Measurements from ENCODE around the gene PLXDC2.

The PLXDC2 gene

GRCh38 chr10:19946245-19946644 lies 130.0 kb downstream of the PLXDC2 start:
- no peak for DNase-seq

- DNase-seq, result no peak
Measured at GRCh38 chr10:19946791-19947190, 130.6 kb downstream of the PLXDC2 start.

GRCh38 chr10:19947215-19947614 lies 131.0 kb downstream of the PLXDC2 start:
- no peak for DNase-seq

GRCh38 chr10:19947656-19948055 lies 131.4 kb downstream of the PLXDC2 start:
- no peak for DNase-seq

- no peak for DNase-seq
Measured at GRCh38 chr10:19952224-19953010, 136.2 kb downstream of the PLXDC2 start.

GRCh38 chr10:19954601-19955000 lies 138.4 kb downstream of the PLXDC2 start:
- no peak for DNase-seq

- DNase-seq, result no peak
Measured at GRCh38 chr10:19956516-19957032, 140.3 kb downstream of the PLXDC2 start.

GRCh38 chr10:19958787-19959186 lies 142.6 kb downstream of the PLXDC2 start:
- no peak for DNase-seq

GRCh38 chr10:19961076-19962053 lies 145.1 kb downstream of the PLXDC2 start:
- no peak for DNase-seq

GRCh38 chr10:19964625-19965024 lies 148.4 kb downstream of the PLXDC2 start:
- DNase-seq, result no peak

GRCh38 chr10:19966751-19967150 lies 150.5 kb downstream of the PLXDC2 start:
- no peak for DNase-seq

- no peak for DNase-seq
Measured at GRCh38 chr10:19967981-19968380, 151.7 kb downstream of the PLXDC2 start.

- DNase-seq, result no peak
Measured at GRCh38 chr10:19968745-19969144, 152.5 kb downstream of the PLXDC2 start.

- no peak for DNase-seq
Measured at GRCh38 chr10:19970256-19970655, 154.0 kb downstream of the PLXDC2 start.

GRCh38 chr10:19970717-19971116 lies 154.5 kb downstream of the PLXDC2 start:
- no peak for DNase-seq

GRCh38 chr10:19971343-19972052 lies 155.3 kb downstream of the PLXDC2 start:
- DNase-seq, result no peak

- no peak for DNase-seq
Measured at GRCh38 chr10:19974138-19974537, 157.9 kb downstream of the PLXDC2 start.

GRCh38 chr10:19974554-19974953 lies 158.3 kb downstream of the PLXDC2 start:
- DNase-seq, result no peak

- no peak for DNase-seq
Measured at GRCh38 chr10:19977097-19977521, 160.9 kb downstream of the PLXDC2 start.

- no peak for DNase-seq
Measured at GRCh38 chr10:19979628-19980027, 163.4 kb downstream of the PLXDC2 start.

- DNase-seq, result no peak
Measured at GRCh38 chr10:19983880-19984565, 167.8 kb downstream of the PLXDC2 start.

- no peak for DNase-seq
Measured at GRCh38 chr10:19985745-19986144, 169.5 kb downstream of the PLXDC2 start.
